KMS-11 (cell line): ENCODE results near the gene IGBP1.

Experiments
- H2AFZ ChIP-seq: fragments of 200-600 bp; sonication (generic); 2 replicates; pipeline ENCODE4 v1.6.1; 2016; ENCODE audit warnings: antibody characterized with exemption, mixed run types, low read depth
- H3K27ac ChIP-seq: fragments of 200-600 bp; sonication (generic); 2 replicates; pipeline ENCODE4 v1.6.1; 2016; ENCODE audit warnings: mild to moderate bottlenecking, mixed run types
- H3K27me3 ChIP-seq: fragments of 200-600 bp; sonication (generic); 2 replicates; pipeline ENCODE4 v1.6.1; 2017; ENCODE audit warnings: mild to moderate bottlenecking, low read depth, mixed run types, moderate library complexity; ENCODE audit not compliant: insufficient read depth
- H3K36me3 ChIP-seq: fragments of 200-600 bp; sonication (generic); 2 replicates; pipeline ENCODE4 v1.6.1; 2017; ENCODE audit warnings: mild to moderate bottlenecking, mixed run types; ENCODE audit not compliant: insufficient read depth
- H3K4me1 ChIP-seq: fragments of 200-600 bp; sonication (generic); 2 replicates; pipeline ENCODE4 v1.6.1; 2016; ENCODE audit warnings: mild to moderate bottlenecking, low read depth, mixed run types; ENCODE audit not compliant: poor library complexity, severe bottlenecking
- H3K4me2 ChIP-seq: fragments of 200-600 bp; sonication (generic); 2 replicates; pipeline ENCODE4 v1.7.0; 2016; ENCODE audit warnings: mild to moderate bottlenecking, mixed run types
- H3K4me3 ChIP-seq: fragments of 200-600 bp; sonication (generic); IDR thresholded peaks from 2 replicates; pipeline ENCODE4 v1.6.1; 2017; ENCODE audit warnings: low read depth, low read length, mixed read lengths; ENCODE audit not compliant: insufficient read depth
- H3K79me2 ChIP-seq: fragments of 200-600 bp; sonication (generic); 2 replicates; pipeline ENCODE4 v1.6.1; 2016; ENCODE audit warnings: low read depth, mixed run types; ENCODE audit not compliant: insufficient read depth
- H3K9ac ChIP-seq: fragments of 200-600 bp; sonication (generic); 2 replicates; pipeline ENCODE4 v1.6.1; 2016; ENCODE audit warnings: mild to moderate bottlenecking, mixed run types
- H4K20me1 ChIP-seq: fragments of 200-600 bp; sonication (generic); 2 replicates; pipeline ENCODE4 v1.6.1; 2016; ENCODE audit warnings: mild to moderate bottlenecking, mixed run types; ENCODE audit not compliant: insufficient read depth
- CTCF ChIP-seq: fragments of 200-600 bp; sonication (generic); conservative IDR thresholded peaks from 2 replicates; pipeline ENCODE4 v1.6.1; 2017; ENCODE audit warnings: low read depth, mild to moderate bottlenecking, antibody characterized with exemption, low read length, moderate library complexity, mixed read lengths

Gene IGBP1

DNA sequence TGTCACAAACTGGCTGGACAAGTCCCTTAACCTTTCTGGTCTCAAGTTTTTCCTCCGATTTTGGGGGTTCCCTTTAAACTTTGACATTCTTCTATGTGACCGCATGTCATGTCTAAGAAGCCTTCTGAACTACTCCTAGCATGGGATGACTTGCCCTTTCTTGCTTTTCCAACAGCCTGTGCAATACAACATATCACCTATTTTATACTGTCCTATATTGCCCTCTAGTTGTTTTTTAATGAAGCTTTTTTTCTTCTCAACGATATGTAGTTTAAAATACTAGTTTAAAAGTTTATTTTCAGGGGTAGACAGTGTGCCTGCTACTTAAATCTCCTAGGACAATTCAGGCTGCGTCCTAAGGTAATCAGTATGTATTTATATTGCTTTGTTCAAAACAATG is 1.0 kb upstream of the IGBP1 start:
- Histone ChIP-seq H3K79me2 (peaks cover 15% of the 10 kb centered on the region), H3K27ac (peak overlapping the region; percentile 96), H3K9ac (peak overlapping the region; percentile 81; the same call in 1 of the 2 replicates), H3K27me3 (no peaks in the 10 kb centered on the region), H3K4me1 (peaks cover 19% of the 10 kb centered on the region), H3K4me3 (no peak overlapping the region), H3K4me2 (peak overlapping the region; percentile 60), H4K20me1 (no peaks in the 10 kb centered on the region), H3K36me3 (no peaks in the 10 kb centered on the region), H2AFZ (peak overlapping the region; percentile 93)
- no peak for TF ChIP-seq CTCF

DNA sequence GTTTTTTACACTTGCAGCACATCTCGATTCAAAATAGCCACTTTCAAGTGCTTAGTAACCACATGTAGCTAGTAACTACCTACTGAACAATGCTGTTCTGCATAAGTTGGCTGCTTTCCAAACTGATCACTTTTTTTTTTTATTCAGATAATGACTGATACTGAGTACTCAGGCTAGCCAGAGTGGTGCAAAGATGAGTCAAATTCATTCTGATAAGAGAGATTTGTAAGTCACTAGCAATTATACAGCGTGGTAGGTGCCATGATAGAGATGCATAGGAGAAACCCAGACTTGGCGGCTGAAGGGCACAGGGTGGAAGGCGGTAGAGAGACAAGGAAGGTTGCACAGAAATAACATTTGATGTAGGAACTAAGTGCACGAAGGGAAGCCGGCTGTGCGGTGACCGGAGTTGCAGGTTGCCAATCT is 357 bp upstream of the IGBP1 start:
- peak overlapping the region; percentile 81; the same call in 1 of the 2 replicates for H3K9ac ChIP-seq
- H3K4me3 ChIP-seq: no peak overlapping the region
- H3K79me2 ChIP-seq: peaks cover 15% of the 10 kb centered on the region
- H3K36me3 ChIP-seq: no peaks in the 10 kb centered on the region
- no peaks in the 10 kb centered on the region for H4K20me1 ChIP-seq
- no peak for TF ChIP-seq CTCF
- H3K4me2 ChIP-seq: peak overlapping the region; percentile 60
- peaks cover 19% of the 10 kb centered on the region for H3K4me1 ChIP-seq
- peak overlapping the region; percentile 93; the same call in 1 of the 2 replicates for H2AFZ ChIP-seq
- H3K27me3 ChIP-seq: no peaks in the 10 kb centered on the region
- peak overlapping the region; percentile 96 for H3K27ac ChIP-seq

DNA sequence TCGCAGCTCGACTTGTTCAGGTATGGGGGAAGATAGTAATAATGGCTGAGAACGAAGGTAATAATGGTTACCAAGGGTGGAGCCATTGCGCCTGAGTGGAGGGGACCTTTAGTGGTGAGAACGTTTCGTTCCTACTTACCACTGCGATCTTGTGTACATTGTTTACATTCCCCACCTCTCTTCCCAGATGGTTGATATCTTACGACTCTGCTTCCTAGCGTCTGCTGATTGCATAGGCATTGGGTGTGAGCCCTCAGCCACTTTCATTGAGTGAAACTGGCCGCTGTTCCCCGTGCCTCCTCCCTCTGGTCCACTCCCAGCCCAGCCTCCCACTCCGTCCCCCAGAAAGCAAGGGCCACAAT is 850 bp downstream of the IGBP1 start:
- H3K79me2 ChIP-seq: peaks cover 15% of the 10 kb centered on the region
- peak overlapping the region; percentile 96 for H3K27ac ChIP-seq
- TF ChIP-seq CTCF: no peak
- H3K36me3 ChIP-seq: no peaks in the 10 kb centered on the region
- no peaks in the 10 kb centered on the region for H3K27me3 ChIP-seq
- H2AFZ ChIP-seq: peak overlapping the region; percentile 93; the same call in 1 of the 2 replicates
- H3K4me1 ChIP-seq: peaks cover 19% of the 10 kb centered on the region
- H3K4me2 ChIP-seq: peak overlapping the region; percentile 71
- H3K4me3 ChIP-seq: no peak overlapping the region
- no peaks in the 10 kb centered on the region for H4K20me1 ChIP-seq
- peak overlapping the region; percentile 81; the same call in 1 of the 2 replicates for H3K9ac ChIP-seq

DNA sequence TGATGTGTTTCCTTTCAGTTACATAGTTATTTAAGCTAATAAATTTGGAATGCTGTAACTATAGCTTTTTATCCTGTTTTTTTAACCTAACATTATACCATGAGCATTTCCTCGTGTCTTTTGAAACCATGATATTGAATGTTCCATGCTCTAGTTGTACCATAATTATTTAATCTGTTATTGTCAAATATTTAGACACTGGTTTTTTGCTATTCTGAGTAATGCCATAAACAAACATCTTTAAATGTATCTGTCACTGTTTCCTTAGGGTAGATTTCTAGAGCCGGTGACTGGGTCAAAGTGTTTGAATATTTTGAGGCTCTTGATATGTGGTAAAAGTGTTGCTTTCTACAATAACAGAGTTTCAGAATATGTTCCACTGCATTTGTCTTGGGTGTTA is 5.4 kb downstream of the IGBP1 start:
- Histone ChIP-seq H3K79me2 (peaks cover 15% of the 10 kb centered on the region), H3K4me2 (no peak overlapping the region), H3K36me3 (no peaks in the 10 kb centered on the region), H3K9ac (no peak overlapping the region), H3K27me3 (no peaks in the 10 kb centered on the region), H2AFZ (no peak overlapping the region), H3K4me3 (no peak overlapping the region), H3K27ac (no peak overlapping the region), H3K4me1 (peaks cover 10% of the 10 kb centered on the region), H4K20me1 (no peaks in the 10 kb centered on the region)
- TF ChIP-seq CTCF: no peak
